GM10248 (cell line): Measurements from ENCODE around the gene ANK3.
A peak's percentile ranks its signal among the peaks of the same experiment; 100 is the strongest.

ENCODE experiments used
- CTCF ChIA-PET: fragments of 300-600 bp; sonication (Branson Sonifier 250); formaldehyde crosslinking; extraction: SDS; loops from one replicate; lab custom pipeline; 2021; ENCODE audit warnings: antibody characterized with exemption; lab: Yijun Ruan, JAX
- POLR2A ChIA-PET: fragments of 350-650 bp; sonication (Branson Sonifier 250); formaldehyde crosslinking; extraction: SDS; loops from one replicate; lab custom pipeline; 2020; ENCODE audit warnings: antibody characterized with exemption; lab: Yijun Ruan, JAX
- DNase-seq: peaks from one replicate; pipeline ENCODE4 v3.0.0; 2012; ENCODE audit errors: extremely low spot score
- CTCF ChIP-seq: IDR thresholded peaks from 2 replicates; pipeline ENCODE4 v1.5.1; 2012; ENCODE audit warnings: mild to moderate bottlenecking, low read depth; ENCODE audit errors: extremely low read depth, missing control alignments, control extremely low read depth

ANK3 gene

GRCh38 chr10:60098677-60099601, 290.7 kb downstream of the ANK3 start:
- CTCF ChIA-PET, result interaction anchor here (0.7 to 6.0 kb wide), 12 partner anchors 10 to 473 kb away, joined by 3 to 24 read pairs (median 4); no protein-coding TSS in a partner anchor
- no peak for DNase-seq
- POLR2A ChIA-PET, result no interaction called here
- peak; percentile 35 for TF ChIP-seq CTCF

GRCh38 chr10:60096761-60097513, 292.7 kb downstream of the ANK3 start:
- ChIA-PET POLR2A (no interaction called here), CTCF (interaction anchor here (1.1 to 2.2 kb wide), 7 partner anchors 9 to 471 kb away, joined by 4 to 8 read pairs (median 6); no protein-coding TSS in a partner anchor)
- DNase-seq, result peak; percentile 14
- TF ChIP-seq CTCF, result no peak

- no peak for DNase-seq
- TF ChIP-seq CTCF, result no peak
- ChIA-PET CTCF (interaction anchor here (0.8 to 1.0 kb wide), 5 partner anchors 9 to 116 kb away, joined by 3 to 4 read pairs (median 3); no protein-coding TSS in a partner anchor), POLR2A (no interaction called here)
Observed at GRCh38 chr10:60093317-60093716, 296.4 kb downstream of the ANK3 start.

GRCh38 chr10:60086862-60087261, 302.8 kb downstream of the ANK3 start:
- ChIA-PET CTCF (interaction anchor here (0.6 kb wide), 1 partner anchor 28 kb away, joined by 3 read pairs; no protein-coding TSS in a partner anchor), POLR2A (no interaction called here)
- peak; percentile 35 for DNase-seq
- TF ChIP-seq CTCF, result no peak

- CTCF ChIA-PET, result interaction anchor here (0.8 kb wide), 1 partner anchor 15 kb away, joined by 3 read pairs; no protein-coding TSS in a partner anchor
Observed at GRCh38 chr10:60086421-60086820, 303.3 kb downstream of the ANK3 start.

More at GRCh38 chr10:60086421-60086820, 303.3 kb downstream of the ANK3 start:
- POLR2A ChIA-PET, result no interaction called here
- TF ChIP-seq CTCF, result no peak
- DNase-seq, result no peak
